ENCODE data around the gene PIP5K1A.
"Not testable (repeated sequence)": the region's sequence is repeated elsewhere in the genome, so short reads cannot be mapped to it uniquely, and the experiment has no call there.

Gene PIP5K1A

GRCh38 chr1:151193304-151193703 is 5.0 kb upstream of the PIP5K1A start:
- ATAC-seq, result no peak

- no peak for ATAC-seq
These were observed 4.5 kb upstream of the PIP5K1A start for GRCh38 chr1:151193856-151194255.

- not testable (repeated sequence) for ATAC-seq
These were observed 3.3 kb upstream of the PIP5K1A start for GRCh38 chr1:151194894-151195594.

GRCh38 chr1:151196292-151196800 is 2.0 kb upstream of the PIP5K1A start:
- ATAC-seq, result no peak

- ATAC-seq, result no peak
These were observed 494 bp upstream of the PIP5K1A start for GRCh38 chr1:151197863-151198253.

- peak in 1 of 2 donors; percentile 33 for ATAC-seq
These were observed 1.7 kb downstream of the PIP5K1A start for GRCh38 chr1:151199873-151200581.

GRCh38 chr1:151205381-151205965 is 7.1 kb downstream of the PIP5K1A start:
- not testable (repeated sequence) for ATAC-seq

GRCh38 chr1:151210830-151211229 is 12.5 kb downstream of the PIP5K1A start:
- ATAC-seq, result no peak

GRCh38 chr1:151211972-151212705 is 13.8 kb downstream of the PIP5K1A start:
- ATAC-seq, result no peak

GRCh38 chr1:151213560-151213959 is 15.2 kb downstream of the PIP5K1A start:
- no peak for ATAC-seq

GRCh38 chr1:151221616-151222015 is 23.3 kb downstream of the PIP5K1A start:
- no peak for ATAC-seq

GRCh38 chr1:151222130-151222529 is 23.8 kb downstream of the PIP5K1A start:
- no peak for ATAC-seq

- ATAC-seq, result no peak
These were observed 36.9 kb downstream of the PIP5K1A start for GRCh38 chr1:151235235-151235634.

GRCh38 chr1:151237678-151238466 is 39.5 kb downstream of the PIP5K1A start:
- no peak for ATAC-seq

GRCh38 chr1:151238467-151238739 is 40.1 kb downstream of the PIP5K1A start:
- no peak for ATAC-seq

- no peak for ATAC-seq
These were observed 44.1 kb downstream of the PIP5K1A start for GRCh38 chr1:151242442-151242841.

- no peak for ATAC-seq
These were observed 45.4 kb downstream of the PIP5K1A start for GRCh38 chr1:151243683-151244216.

- no peak for ATAC-seq
These were observed 48.4 kb downstream of the PIP5K1A start for GRCh38 chr1:151246786-151247185.

- peak; percentile 36 to 51 for ATAC-seq
These were observed 53.5 kb downstream of the PIP5K1A start for GRCh38 chr1:151251656-151252470.

GRCh38 chr1:151254217-151255213 is 56.2 kb downstream of the PIP5K1A start, which contains the start of gene PSMD4:
PSMD4 (plus strand) TSS chr1:151254734; CDS start chr1:151254783, 49 bp downstream.
- ATAC-seq, result peak; percentile 97 to 98
